ENCODE measurements around the gene CRISP1. TPM values are rescaled to one million over a fixed set of nuclear protein-coding genes. Genes with fewer than 3 reads are reported as not detected.

CRISP1 gene
- total RNA-seq, 4 donors from 2014 or later: not detected

DNA sequence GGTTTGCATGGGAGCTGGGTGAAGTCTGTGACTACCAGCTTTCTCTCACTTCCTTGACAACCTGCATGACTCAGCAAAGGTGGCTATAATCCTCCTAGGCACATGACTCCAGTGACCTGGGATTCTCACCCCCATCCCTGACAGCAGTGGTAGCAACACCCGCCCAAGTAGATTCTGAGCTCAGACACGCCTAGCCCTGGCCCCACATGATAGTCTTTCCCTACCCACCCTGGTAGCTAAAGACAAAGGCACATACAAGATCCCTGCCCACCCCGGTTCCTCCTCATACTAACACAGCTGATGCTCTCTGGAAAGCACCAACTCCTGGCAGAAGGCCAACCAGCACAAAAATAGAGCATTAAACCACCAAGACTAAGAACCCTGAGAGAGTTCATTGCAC is 25.9 kb upstream of the CRISP1 start:
- WGBS, 2 donors: 60% methylated on average over 1 of the region's 3 CpGs; no CpG with 5 or more reads in 1 of the 2 donors
- intact Hi-C loops (cut with DNase I): no loop called here
- Histone ChIP-seq H3K36me3 (no peaks in the 10 kb centered on the region), H3K27ac (no peak overlapping the region), H3K4me1 (peaks cover 0 to 6% (median 0%) of the 10 kb centered on the region in 3 donors), H3K4me3 (no peak overlapping the region), H3K27me3 (no peaks in the 10 kb centered on the region), H3K9me3 (no peaks in the 10 kb centered on the region)
- no peak for DNase-seq
- TF ChIP-seq POLR2A (IDR thresholded peaks at IDR 0.05): no peak
- TF ChIP-seq, protein P1, sequence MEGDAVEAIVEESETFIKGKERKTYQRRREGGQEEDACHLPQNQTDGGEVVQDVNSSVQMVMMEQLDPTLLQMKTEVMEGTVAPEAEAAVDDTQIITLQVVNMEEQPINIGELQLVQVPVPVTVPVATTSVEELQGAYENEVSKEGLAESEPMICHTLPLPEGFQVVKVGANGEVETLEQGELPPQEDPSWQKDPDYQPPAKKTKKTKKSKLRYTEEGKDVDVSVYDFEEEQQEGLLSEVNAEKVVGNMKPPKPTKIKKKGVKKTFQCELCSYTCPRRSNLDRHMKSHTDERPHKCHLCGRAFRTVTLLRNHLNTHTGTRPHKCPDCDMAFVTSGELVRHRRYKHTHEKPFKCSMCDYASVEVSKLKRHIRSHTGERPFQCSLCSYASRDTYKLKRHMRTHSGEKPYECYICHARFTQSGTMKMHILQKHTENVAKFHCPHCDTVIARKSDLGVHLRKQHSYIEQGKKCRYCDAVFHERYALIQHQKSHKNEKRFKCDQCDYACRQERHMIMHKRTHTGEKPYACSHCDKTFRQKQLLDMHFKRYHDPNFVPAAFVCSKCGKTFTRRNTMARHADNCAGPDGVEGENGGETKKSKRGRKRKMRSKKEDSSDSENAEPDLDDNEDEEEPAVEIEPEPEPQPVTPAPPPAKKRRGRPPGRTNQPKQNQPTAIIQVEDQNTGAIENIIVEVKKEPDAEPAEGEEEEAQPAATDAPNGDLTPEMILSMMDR (IDR thresholded peaks at IDR 0.05): no peak

DNA sequence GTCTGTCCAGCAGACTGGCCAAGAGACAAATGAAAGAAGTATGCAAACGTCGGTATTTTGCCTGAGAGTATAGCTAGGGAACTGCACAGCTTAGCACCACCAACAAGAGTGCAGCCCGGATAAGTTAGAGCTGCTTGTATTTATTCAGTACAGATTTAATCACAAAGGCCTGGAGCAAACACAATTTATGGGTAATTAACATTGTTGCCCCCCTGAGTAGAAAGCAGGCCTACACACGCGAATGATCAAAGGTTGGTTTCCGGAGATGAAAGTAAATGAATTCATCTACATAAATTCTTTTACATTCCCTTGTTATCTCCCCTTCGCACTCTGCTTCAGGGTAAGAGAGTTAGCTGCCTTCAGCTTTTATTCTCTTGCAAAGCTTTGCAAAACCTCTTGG is 24.7 kb upstream of the CRISP1 start:
- no peak for DNase-seq
- WGBS, 2 donors: 30% methylated on average over 7 of the region's 7 CpGs
- Histone ChIP-seq H3K4me1 (peaks cover 0 to 6% (median 0%) of the 10 kb centered on the region in 3 donors), H3K36me3 (no peaks in the 10 kb centered on the region), H3K27me3 (no peaks in the 10 kb centered on the region), H3K27ac (no peak overlapping the region), H3K4me3 (no peak overlapping the region), H3K9me3 (no peaks in the 10 kb centered on the region)
- intact Hi-C loops (cut with DNase I): no loop called here
- TF ChIP-seq POLR2A (IDR thresholded peaks at IDR 0.05): no peak
- TF ChIP-seq, protein P1 (IDR thresholded peaks at IDR 0.05): no peak

DNA sequence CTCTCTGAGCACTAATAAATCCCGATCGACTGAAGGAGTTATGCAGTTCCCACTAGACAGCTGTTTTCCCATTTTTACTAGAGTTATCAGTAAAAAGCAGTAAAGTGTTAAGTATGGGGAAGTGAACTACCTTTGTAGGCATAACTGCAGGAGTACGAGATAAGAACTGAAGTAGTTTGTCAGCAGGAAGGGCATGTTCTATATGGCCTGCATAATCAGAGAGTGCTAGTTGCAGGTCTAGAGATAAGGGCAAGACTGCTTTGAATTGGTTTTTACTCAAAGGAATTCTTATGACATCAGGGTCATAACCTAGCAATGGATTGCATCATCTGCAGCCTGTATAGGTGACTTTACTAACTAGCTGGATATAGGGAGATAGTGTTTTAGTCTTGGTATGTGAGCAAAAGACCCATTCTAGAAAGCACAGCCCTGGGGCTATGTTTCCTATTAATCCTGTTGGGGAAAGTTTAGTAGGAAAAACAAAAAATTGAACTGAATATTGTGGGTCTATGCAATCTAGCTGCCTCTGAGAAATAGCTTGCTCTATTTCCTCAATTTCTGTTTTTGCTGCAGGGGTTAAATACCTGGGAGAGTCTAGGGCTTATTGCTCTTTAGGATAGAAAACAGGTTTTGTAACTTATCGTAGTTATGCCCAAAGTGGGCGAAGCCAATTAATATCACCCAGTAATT is 22.6 kb upstream of the CRISP1 start:
- no peak overlapping the region for H3K27ac ChIP-seq
- TF ChIP-seq, protein P1 (IDR thresholded peaks at IDR 0.05): no peak
- TF ChIP-seq POLR2A (IDR thresholded peaks at IDR 0.05): no peak
- intact Hi-C loops (cut with DNase I): no loop called here
- H3K27me3 ChIP-seq: no peaks in the 10 kb centered on the region
- H3K9me3 ChIP-seq: no peaks in the 10 kb centered on the region
- H3K4me1 ChIP-seq: peaks cover 0 to 6% (median 0%) of the 10 kb centered on the region in 3 donors
- H3K4me3 ChIP-seq: no peak overlapping the region
- WGBS, 2 donors: 72 to 75% methylated on average over 5 of the region's 5 CpGs
- no peaks in the 10 kb centered on the region for H3K36me3 ChIP-seq
- no peak for DNase-seq

DNA sequence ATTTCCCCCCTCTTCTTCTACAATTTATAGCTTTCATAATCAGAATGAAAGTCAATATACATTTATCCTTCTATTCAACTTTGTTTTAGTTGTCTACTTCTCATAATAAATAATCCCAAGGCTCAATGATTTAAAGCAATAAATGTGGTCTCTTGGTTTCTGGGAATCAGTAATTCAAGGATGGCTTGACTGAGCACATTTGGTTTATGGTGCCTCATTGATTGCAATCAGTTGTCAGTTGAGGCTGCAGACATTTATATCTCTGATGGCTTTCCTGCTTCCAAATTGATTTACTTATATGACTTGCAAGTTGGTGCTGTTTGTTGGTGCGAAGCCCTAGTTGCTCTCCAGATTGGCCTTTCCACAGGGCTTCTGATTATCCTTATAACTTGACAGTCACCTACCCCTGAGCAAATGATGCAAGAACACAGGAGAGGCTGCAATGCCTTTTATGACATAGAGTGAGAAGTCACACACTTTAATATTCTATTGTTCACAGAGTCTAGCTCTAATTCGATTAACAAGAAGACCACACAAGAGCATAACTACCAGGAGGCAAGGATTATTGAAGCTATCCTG is 2.7 kb upstream of the CRISP1 start:
- WGBS, 2 donors: 43 to 46% methylated on average over 2 of the region's 2 CpGs
- H3K36me3 ChIP-seq: no peaks in the 10 kb centered on the region
- H3K27me3 ChIP-seq: no peaks in the 10 kb centered on the region
- peaks cover 0 to 5% (median 0%) of the 10 kb centered on the region in 3 donors for H3K9me3 ChIP-seq
- intact Hi-C loops (cut with DNase I): no loop called here
- no peak overlapping the region for H3K27ac ChIP-seq
- TF ChIP-seq POLR2A (IDR thresholded peaks at IDR 0.05): no peak
- TF ChIP-seq, protein P1 (IDR thresholded peaks at IDR 0.05): no peak
- no peaks in the 10 kb centered on the region for H3K4me1 ChIP-seq
- DNase-seq: no peak
- H3K4me3 ChIP-seq: no peak overlapping the region

DNA sequence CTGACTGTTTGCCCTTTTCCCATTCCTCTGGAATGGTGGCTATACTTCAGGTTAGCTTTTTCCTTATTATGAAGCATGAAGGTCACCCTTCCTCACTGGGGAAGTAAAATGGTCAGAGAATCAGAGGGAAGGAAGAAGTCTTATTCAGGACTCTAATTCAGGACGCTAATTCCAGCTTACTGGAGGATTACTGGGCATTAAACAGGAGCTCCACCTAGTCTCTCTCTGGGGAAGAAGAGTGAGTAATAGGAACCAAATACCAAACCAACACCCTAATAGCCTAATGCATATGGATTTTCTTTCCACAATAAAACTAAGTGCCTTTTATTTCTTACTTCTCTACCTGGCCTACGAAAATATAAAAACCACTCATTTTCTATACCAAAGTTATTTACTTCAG is 10.1 kb downstream of the CRISP1 start:
- intact Hi-C loops (cut with DNase I): no loop called here
- H3K36me3 ChIP-seq: no peaks in the 10 kb centered on the region
- H3K27ac ChIP-seq: peak overlapping the region in 2 of 4 donors; percentile 23 to 38
- TF ChIP-seq POLR2A (IDR thresholded peaks at IDR 0.05): no peak
- TF ChIP-seq, protein P1 (IDR thresholded peaks at IDR 0.05): no peak
- H3K9me3 ChIP-seq: no peaks in the 10 kb centered on the region
- H3K27me3 ChIP-seq: peaks cover 0 to 7% (median 0%) of the 10 kb centered on the region in 4 donors
- 34 to 52% methylated on average over 2 of the region's 2 CpGs for WGBS, 2 donors
- DNase-seq: no peak
- H3K4me3 ChIP-seq: no peak overlapping the region
- peaks cover 0 to 3% (median 0%) of the 10 kb centered on the region in 3 donors for H3K4me1 ChIP-seq

Data from esophagus squamous epithelium (tissue), 5 donors.